Keratinocyte (primary cell): Measurements from ENCODE around the gene LPIN3.

Experiments used
- EZH2 ChIP-seq: IDR thresholded peaks from one replicate; pipeline ENCODE4 v1.6.1; 2012; ENCODE audit warnings: inconsistent platforms, mild to moderate bottlenecking, low read length, moderate library complexity
- TF ChIP-seq, protein P1 (sequence below), 3 experiments: IDR thresholded peaks in 1 of 3; conservative IDR thresholded peaks in 1 of 3; optimal IDR thresholded peaks in 1 of 3; 2 replicates in 2 of 3; 3 replicates in 1 of 3; pipeline versions ENCODE3 to v1.5.1; 2011; ENCODE audit warnings: low read length in 3 of 3, mild to moderate bottlenecking in 3 of 3, moderate library complexity in 2 of 3, control low read depth in 1 of 3, inconsistent platforms in 1 of 3; ENCODE audit not compliant: insufficient read depth in 2 of 3; ENCODE audit errors: extremely low read depth in 1 of 3

DNA sequence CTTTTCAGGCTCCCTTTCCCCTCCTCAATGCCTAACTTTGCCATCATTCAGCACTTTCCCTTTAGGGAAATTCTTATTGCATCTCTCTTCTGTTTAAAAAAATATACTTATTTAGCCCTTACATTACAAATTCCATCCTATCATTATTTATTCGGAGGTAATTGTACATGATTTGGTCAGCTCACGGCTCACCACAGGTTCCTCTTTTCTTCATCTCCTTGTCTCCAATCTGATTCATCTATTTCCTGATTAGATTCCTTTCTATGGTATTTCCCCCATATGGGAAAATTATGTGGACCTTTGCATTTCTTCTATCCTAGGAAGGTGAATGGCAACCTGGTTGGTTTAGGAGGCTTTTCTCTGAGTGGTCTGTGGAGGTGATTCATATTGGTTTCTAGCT lies 38.9 kb downstream of the LPIN3 start:
- TF ChIP-seq, protein P1, sequence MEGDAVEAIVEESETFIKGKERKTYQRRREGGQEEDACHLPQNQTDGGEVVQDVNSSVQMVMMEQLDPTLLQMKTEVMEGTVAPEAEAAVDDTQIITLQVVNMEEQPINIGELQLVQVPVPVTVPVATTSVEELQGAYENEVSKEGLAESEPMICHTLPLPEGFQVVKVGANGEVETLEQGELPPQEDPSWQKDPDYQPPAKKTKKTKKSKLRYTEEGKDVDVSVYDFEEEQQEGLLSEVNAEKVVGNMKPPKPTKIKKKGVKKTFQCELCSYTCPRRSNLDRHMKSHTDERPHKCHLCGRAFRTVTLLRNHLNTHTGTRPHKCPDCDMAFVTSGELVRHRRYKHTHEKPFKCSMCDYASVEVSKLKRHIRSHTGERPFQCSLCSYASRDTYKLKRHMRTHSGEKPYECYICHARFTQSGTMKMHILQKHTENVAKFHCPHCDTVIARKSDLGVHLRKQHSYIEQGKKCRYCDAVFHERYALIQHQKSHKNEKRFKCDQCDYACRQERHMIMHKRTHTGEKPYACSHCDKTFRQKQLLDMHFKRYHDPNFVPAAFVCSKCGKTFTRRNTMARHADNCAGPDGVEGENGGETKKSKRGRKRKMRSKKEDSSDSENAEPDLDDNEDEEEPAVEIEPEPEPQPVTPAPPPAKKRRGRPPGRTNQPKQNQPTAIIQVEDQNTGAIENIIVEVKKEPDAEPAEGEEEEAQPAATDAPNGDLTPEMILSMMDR (optimal IDR thresholded peaks at IDR 0.05 in 1 of 3, IDR thresholded peaks at IDR 0.05 in 1 of 3, conservative IDR thresholded peaks at IDR 0.05 in 1 of 3; ENCODE audit: extremely low read depth in 1 of 3, insufficient read depth in 2 of 3, low read length in 3 of 3) = no peak
- TF ChIP-seq EZH2 = no peak
